ENCODE results near the gene FCGR3B. TPM values are rescaled to one million over a fixed set of nuclear protein-coding genes. Genes with fewer than 3 reads are reported as not detected.
A peak's percentile ranks its signal among the peaks of the same experiment; 100 is the strongest.
"Not testable (repeated sequence)": the region's sequence is repeated elsewhere in the genome, so short reads cannot be mapped to it uniquely, and the experiment has no call there.

FCGR3B gene
- not detected for total RNA-seq

DNA sequence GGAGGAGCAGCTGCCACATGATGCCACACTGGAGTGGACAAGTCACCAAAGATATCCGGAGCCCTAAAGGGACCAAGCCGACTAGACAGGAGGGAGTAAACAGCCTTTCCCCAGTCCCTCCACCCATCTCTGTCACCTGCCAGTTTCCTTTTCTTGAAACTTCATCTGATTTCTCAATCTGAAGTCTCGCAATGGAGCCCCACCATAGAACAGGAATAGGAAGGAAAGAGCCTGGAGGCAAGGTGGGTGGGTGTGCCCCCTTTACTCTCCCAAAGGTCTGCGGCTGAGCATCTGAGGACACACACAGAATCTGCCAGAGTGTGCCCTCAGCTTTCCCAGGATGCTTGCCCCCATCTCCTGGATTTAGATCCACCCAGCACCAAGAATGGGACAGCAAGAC lies at the start of gene FCGR3B:
Gene FCGR3B (minus strand): TSS at position 101 of the 400 bp plus-strand sequence. CDS start 82 bp downstream, at position 19.
- Mint-ChIP-seq H3K27ac (no peak within 1 kb of the TSS), H3K4me3 (no peak within 1 kb of the TSS), H3K9me3 (no peaks in the 10 kb centered on the region), H3K4me1 (ENCODE audit: low read depth) (peaks cover 5% of the 10 kb centered on the region), H3K27me3 (ENCODE audit: low read depth) (no peaks in the 10 kb centered on the region), H3K36me3 (ENCODE audit: low read depth) (no peaks in the 10 kb centered on the region)
- CTCF ChIA-PET, result no interaction called here
- DNase-seq, result no peak
- intact Hi-C loops (cut with micrococcal nuclease), result no loop called here

DNA sequence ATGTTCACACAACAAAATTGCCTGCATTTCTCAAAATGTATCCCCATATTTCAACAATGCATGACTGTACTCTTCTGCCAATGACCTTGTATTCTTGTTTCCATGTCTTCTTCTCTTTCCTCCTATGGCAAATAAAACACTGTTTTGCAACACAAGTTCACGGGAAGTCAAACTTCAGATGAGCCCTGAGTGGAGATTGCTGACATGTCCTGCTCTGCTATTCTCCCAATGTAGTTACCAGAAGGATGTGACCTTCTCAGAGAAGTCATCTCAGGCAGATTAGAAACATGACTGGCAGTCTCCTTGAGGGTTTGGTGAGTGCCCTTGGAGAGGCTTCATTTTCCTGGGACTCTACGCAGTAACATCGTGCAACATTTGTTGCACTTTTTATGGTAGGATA lies 47.5 kb upstream of the FCGR3B start:
- no peak overlapping the region for H3K4me3 Mint-ChIP-seq
- DNase-seq, result no peak
- H3K36me3 Mint-ChIP-seq (ENCODE audit: low read depth), result no peaks in the 10 kb centered on the region
- H3K27ac Mint-ChIP-seq, result no peak overlapping the region
- intact Hi-C loops (cut with micrococcal nuclease), result no loop called here
- no peaks in the 10 kb centered on the region for H3K9me3 Mint-ChIP-seq
- CTCF ChIA-PET, result no interaction called here
- peaks cover 3% of the 10 kb centered on the region for H3K27me3 Mint-ChIP-seq (ENCODE audit: low read depth)
- no peaks in the 10 kb centered on the region for H3K4me1 Mint-ChIP-seq (ENCODE audit: low read depth)

DNA sequence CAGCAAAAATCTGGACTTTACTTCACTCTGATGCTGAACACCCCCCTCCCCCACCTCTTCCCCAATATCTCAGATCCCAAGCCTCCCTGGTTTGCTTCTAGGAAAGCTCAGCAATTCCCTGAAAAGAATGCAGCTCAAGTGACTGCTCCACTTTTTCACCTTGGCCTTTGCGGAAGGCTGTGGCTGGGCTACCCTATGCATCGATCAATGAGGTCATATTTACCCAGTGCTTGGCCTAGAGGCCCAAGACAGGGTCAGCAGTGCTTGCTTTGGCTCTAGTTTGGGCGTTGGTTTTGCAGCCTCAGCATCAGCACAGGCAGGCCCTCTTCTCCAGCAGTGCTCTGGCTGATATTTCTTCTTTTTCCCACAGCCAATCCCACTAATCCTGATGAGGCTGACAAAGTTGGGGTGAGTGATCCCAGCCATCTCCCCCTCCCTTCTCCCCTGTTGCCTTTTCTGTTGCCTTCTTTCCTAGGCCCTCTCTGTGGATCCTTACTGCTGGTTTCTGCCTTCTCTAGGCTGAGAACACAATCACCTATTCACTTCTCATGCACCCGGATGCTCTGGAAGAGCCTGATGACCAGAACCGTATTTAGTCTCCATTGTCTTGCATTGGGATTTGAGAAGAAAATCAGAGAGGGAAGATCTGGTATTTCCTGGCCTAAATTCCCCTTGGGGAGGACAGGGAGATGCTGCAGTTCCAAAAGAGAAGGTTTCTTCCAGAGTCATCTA lies 46.1 kb upstream of the FCGR3B start:
- CTCF ChIA-PET, result interaction anchor here (0.8 kb wide), 1 partner anchor 30 kb away, joined by 3 read pairs; no protein-coding TSS in a partner anchor
- H3K36me3 Mint-ChIP-seq (ENCODE audit: low read depth), result no peaks in the 10 kb centered on the region
- no peak for DNase-seq
- H3K27ac Mint-ChIP-seq, result no peak overlapping the region
- no peaks in the 10 kb centered on the region for H3K4me1 Mint-ChIP-seq (ENCODE audit: low read depth)
- no peaks in the 10 kb centered on the region for H3K9me3 Mint-ChIP-seq
- intact Hi-C loops (cut with micrococcal nuclease), result no loop called here
- no peak overlapping the region for H3K4me3 Mint-ChIP-seq
- peaks cover 3% of the 10 kb centered on the region for H3K27me3 Mint-ChIP-seq (ENCODE audit: low read depth)

DNA sequence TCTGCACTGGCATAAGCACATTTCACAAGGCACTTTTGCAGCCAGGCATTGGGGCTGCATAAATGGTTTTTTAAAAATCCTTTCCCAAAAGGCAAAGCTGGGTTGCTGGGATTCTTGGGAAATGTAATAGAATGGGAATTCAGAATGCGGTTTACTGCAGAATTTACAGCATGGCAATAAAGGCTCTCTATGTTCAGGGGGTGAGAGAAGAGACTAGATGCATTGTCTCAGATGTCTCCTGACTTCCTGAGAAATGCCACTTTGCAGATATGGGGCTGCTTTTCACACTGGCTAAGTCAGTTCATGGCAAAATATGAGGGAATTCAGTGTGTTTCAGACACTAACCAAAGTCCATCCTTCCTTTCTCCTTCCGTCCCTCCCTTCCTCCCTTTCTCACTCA lies 45.5 kb upstream of the FCGR3B start:
- intact Hi-C loops (cut with micrococcal nuclease), result no loop called here

DNA sequence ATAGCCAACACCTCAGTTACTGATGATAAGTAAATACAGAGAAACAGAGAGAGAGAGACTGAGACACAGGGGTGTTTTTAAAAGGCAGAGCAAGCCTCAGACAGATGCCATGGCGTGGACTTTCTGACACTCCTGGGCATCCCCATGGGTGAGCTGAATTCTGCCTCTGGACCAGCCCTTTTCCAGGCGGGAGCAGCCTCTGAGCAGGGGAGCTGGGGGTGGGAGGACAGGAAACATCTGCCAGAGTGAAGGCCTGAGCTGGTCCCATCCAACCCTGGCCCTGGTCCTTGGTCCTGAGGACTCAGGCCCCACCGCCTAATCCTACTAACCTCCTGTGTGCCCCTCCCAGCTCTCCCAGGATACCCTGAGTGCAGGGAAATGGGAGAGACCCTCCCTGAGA lies 43.9 kb upstream of the FCGR3B start:
- DNase-seq; H3K4me3 Mint-ChIP-seq; H3K4me1 Mint-ChIP-seq (ENCODE audit: low read depth); CTCF ChIA-PET; intact Hi-C loops (cut with micrococcal nuclease); H3K36me3 Mint-ChIP-seq (ENCODE audit: low read depth); H3K27me3 Mint-ChIP-seq (ENCODE audit: low read depth); H3K27ac Mint-ChIP-seq; H3K9me3 Mint-ChIP-seq: not testable (repeated sequence)

More for the DNA sequence above, 45.5 kb upstream of the FCGR3B start:
- DNase-seq, result no peak
- H3K4me1 Mint-ChIP-seq (ENCODE audit: low read depth), result peaks cover 2% of the 10 kb centered on the region
- H3K27ac Mint-ChIP-seq, result no peak overlapping the region
- no peaks in the 10 kb centered on the region for H3K36me3 Mint-ChIP-seq (ENCODE audit: low read depth)
- CTCF ChIA-PET, result interaction anchor here (0.8 kb wide), 1 partner anchor 31 kb away, joined by 3 read pairs; no protein-coding TSS in a partner anchor
- H3K4me3 Mint-ChIP-seq, result no peak overlapping the region
- no peaks in the 10 kb centered on the region for H3K9me3 Mint-ChIP-seq
- no peaks in the 10 kb centered on the region for H3K27me3 Mint-ChIP-seq (ENCODE audit: low read depth)

DNA sequence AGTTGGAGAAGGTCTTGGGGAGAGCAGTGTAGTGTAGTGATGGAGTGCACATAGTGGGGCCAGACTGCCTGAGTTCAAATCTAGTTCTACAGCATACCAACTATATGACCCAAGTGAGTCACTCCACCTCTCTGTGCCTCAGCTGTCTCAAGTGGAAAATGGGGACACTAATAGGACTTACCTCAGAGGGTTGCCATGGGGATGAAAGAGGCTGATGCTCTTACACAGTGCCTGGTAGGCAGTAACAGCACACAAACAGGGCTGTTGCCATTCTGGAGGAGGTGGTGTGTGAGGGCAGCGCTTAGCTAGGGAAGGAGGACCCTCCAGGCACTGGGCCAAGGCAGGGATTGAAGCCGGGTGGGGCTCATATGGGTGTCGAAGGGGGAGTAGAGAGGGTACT lies 43.5 kb upstream of the FCGR3B start:
- H3K36me3 Mint-ChIP-seq (ENCODE audit: low read depth); H3K27ac Mint-ChIP-seq; intact Hi-C loops (cut with micrococcal nuclease); H3K27me3 Mint-ChIP-seq (ENCODE audit: low read depth); CTCF ChIA-PET; H3K4me3 Mint-ChIP-seq; H3K9me3 Mint-ChIP-seq; DNase-seq; H3K4me1 Mint-ChIP-seq (ENCODE audit: low read depth): not testable (repeated sequence)

DNA sequence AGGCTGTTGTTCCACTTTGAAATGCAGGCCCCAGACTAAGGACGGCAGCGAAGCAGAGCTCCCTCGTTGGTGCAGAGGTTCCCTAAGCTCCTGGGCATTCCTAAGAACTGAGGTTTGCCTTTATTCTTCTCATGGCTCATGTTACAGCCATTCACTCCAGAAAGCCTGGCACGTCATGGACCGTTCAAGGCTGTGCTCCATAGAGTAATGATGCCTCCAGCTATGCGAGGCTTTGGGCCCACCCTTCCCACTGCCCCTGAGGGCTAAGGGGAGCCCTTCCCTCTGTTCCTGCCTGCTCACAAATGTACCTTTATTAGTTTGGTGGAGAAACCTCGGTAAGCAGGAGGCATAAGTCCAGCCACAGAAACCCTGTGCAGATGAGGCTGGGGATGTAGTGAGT lies 42.5 kb upstream of the FCGR3B start:
- H3K4me3 Mint-ChIP-seq; H3K9me3 Mint-ChIP-seq; DNase-seq; intact Hi-C loops (cut with micrococcal nuclease); CTCF ChIA-PET; H3K27ac Mint-ChIP-seq; H3K27me3 Mint-ChIP-seq (ENCODE audit: low read depth); H3K36me3 Mint-ChIP-seq (ENCODE audit: low read depth); H3K4me1 Mint-ChIP-seq (ENCODE audit: low read depth): not testable (repeated sequence)

DNA sequence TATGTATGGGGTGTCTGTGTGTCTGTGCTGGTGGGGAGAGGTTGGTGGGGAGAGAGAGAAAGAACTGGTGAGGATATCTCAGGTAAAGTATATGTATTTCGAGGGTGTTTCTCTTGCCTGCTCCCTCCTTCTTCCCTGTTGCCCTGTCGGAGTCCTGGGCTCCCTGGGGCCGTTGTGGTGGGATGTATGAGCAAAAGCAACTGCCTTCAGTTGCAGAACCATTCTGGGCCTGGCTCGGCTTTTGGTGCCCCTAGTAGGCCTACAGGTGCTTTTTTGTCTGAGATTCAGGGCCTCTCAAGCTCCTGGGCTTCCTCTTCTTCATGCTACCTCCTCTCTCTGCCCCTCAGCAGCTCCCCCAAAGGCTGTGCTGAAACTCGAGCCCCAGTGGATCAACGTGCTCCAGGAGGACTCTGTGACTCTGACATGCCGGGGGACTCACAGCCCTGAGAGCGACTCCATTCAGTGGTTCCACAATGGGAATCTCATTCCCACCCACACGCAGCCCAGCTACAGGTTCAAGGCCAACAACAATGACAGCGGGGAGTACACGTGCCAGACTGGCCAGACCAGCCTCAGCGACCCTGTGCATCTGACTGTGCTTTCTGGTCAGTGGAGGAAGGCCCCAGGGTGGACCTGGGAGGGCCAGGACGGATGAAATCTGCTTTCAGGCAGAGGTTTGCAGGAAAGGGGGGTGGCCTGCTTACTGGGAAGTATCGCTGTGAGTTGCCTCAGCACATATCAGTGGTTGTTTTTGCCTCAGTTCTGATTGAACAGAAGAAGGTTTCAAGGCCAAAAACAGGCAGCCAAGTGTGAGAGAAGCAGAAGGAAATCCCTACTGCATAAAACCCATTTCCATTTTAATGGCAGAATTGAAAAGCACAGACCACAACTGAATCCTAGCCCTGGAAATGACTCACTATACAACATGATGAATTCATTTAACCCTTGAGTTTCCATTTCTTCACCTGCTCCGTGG lies 40.4 kb upstream of the FCGR3B start:
- intact Hi-C loops (cut with micrococcal nuclease); H3K27ac Mint-ChIP-seq; H3K27me3 Mint-ChIP-seq (ENCODE audit: low read depth); CTCF ChIA-PET; H3K4me3 Mint-ChIP-seq; H3K4me1 Mint-ChIP-seq (ENCODE audit: low read depth); H3K9me3 Mint-ChIP-seq; H3K36me3 Mint-ChIP-seq (ENCODE audit: low read depth): not testable (repeated sequence)
- peak; percentile 15 for DNase-seq

DNA sequence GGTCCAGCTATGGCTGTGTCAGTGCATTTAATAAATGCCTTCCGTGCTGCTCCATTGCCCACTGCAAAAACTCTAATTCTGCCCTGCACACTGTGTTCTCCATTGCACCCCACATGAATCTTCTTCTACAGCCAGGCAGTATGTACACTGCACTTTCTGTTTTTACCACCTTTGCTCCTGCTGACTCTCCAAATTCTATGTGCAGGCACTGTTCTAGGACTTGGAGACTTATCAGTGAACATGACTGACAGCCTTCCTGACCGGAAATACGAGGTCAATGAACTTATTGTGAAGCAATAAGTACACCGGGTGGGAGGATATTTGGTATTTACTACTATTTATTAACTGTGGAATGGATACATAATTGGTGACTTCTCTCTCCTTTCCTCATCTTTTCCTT lies 33.7 kb upstream of the FCGR3B start:
- CTCF ChIA-PET; H3K36me3 Mint-ChIP-seq (ENCODE audit: low read depth); H3K9me3 Mint-ChIP-seq; H3K4me3 Mint-ChIP-seq; H3K27me3 Mint-ChIP-seq (ENCODE audit: low read depth); H3K27ac Mint-ChIP-seq; H3K4me1 Mint-ChIP-seq (ENCODE audit: low read depth); intact Hi-C loops (cut with micrococcal nuclease); DNase-seq: not testable (repeated sequence)

DNA sequence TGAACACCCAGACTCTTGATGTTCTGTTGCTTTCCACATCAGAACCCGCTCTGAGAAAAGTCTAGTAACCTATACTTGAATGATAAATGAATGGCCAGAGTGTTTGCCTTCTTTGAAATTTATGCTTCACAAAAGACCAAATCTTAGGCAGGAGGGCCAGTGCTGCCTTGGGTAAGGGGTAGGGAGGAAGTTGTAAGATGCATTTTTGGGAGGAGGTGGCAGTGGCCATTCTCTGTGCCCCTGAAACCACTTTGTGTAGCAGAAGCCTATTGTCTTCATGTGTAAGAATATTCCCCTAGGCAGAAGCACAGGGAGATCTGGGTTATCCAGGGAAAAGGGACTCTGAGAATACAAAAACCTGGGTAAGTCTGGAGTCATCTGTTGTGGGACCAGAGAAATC lies 32.6 kb upstream of the FCGR3B start:
- H3K36me3 Mint-ChIP-seq (ENCODE audit: low read depth); H3K9me3 Mint-ChIP-seq; H3K27ac Mint-ChIP-seq; H3K4me3 Mint-ChIP-seq; H3K4me1 Mint-ChIP-seq (ENCODE audit: low read depth); DNase-seq; CTCF ChIA-PET; H3K27me3 Mint-ChIP-seq (ENCODE audit: low read depth); intact Hi-C loops (cut with micrococcal nuclease): not testable (repeated sequence)

DNA sequence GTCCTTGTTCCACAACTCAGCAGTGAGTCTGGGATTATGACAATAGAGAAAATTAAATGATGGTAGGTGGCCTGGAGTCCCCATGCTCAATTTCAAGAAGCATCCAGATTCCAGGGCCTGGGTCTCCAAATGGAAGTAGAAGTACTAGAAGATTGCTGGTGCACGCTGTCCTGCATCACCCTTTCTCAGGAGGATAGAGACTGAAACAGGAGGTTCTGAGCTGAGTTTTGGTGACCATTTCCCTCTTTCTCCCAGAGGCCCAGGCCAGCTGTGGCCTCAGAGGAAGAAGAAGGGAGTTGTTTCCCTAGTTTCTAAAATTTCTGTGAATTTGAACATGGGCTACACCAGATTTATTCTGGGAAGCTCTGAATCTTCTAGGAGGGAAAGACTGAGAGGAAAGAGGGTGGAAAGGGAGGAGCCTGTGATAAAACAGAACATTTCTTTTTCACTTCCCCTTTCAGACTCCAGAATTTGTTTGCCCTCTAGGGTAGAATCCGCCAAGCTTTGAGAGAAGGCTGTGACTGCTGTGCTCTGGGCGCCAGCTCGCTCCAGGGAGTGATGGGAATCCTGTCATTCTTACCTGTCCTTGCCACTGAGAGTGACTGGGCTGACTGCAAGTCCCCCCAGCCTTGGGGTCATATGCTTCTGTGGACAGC lies 31.8 kb upstream of the FCGR3B start, which contains the start of gene FCGR2B:
Gene FCGR2B (plus strand): TSS at position 460 of the 656 bp plus-strand sequence. CDS start 99 bp downstream, at position 559.
- H3K9me3 Mint-ChIP-seq; intact Hi-C loops (cut with micrococcal nuclease); DNase-seq: not testable (repeated sequence)

DNA sequence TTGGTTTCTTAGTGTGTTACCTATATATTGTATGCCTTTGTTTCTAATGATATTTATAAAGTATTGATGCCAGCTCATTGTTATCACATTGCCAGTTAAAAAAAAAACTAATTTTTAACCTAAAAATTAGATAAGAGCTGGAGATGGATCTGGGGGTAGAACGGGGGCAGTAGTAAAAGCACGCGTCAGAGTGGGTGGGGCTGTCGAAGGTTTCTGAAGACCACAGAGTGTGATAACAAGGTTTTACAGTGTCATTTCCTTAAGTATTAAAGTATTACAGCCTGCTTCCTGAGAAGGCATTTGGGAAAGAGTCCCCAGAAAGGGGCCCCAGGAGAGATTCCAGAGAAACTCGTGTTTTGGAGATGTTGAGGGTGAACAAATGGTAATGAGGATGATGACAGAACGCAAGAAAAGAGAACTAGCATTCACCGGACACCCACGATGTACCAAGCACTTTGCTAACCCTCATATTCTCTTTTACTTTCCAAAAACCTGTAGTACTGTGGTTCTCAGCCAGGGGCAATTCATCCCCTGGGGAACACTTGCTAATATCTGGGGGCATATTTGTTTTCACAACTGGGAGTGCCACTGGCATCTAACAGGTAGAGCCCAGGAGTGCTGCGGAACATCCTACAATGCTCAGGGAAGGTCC lies 30.8 kb upstream of the FCGR3B start:
- H3K4me3 Mint-ChIP-seq; H3K36me3 Mint-ChIP-seq (ENCODE audit: low read depth); H3K9me3 Mint-ChIP-seq; H3K27me3 Mint-ChIP-seq (ENCODE audit: low read depth); H3K27ac Mint-ChIP-seq; H3K4me1 Mint-ChIP-seq (ENCODE audit: low read depth); CTCF ChIA-PET; DNase-seq; intact Hi-C loops (cut with micrococcal nuclease): not testable (repeated sequence)

More for the DNA sequence above, 31.8 kb upstream of the FCGR3B start, which contains the start of gene FCGR2B:
- CTCF ChIA-PET; H3K4me3 Mint-ChIP-seq; H3K36me3 Mint-ChIP-seq (ENCODE audit: low read depth); H3K27ac Mint-ChIP-seq; H3K27me3 Mint-ChIP-seq (ENCODE audit: low read depth); H3K4me1 Mint-ChIP-seq (ENCODE audit: low read depth): not testable (repeated sequence)
